ENCODE measurements around the gene KIAA2012. TPM values are rescaled to one million over a fixed set of nuclear protein-coding genes. Genes with fewer than 3 reads are reported as not detected.

The KIAA2012 gene
- total RNA-seq, 1 donor from 2014 or later, result 0.11 TPM

DNA sequence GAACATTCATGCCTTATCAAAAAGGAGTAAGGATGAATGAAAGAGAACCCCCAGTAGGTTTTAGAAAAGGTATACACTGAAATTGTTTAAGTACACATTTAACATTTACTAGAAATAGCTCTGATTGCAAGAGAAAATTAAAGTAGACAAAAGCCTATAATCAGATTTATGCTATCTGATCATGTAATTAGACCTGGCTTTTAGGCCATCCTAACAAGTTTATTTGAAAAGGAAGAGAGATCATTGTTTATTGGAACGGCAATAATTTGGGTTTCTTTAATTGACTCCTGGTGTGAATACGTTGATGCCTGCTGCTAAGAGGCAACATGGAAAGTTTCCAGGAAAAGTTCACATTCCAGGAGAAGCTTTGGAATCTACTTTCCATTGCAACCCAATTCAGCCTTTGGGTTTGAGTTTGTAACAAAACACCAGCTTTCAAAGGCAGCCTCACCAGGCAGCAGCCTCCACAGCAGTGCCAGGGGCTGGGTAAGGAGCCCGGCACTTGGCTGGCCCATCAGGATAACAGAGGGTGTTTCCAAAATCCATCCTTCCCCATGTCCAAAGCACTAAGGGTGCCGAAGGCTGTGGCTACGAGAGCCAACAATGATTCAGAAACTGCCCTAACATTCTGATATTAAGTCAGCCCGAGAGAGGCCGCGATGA is 21.4 kb upstream of the KIAA2012 start:
- no peaks in the 10 kb centered on the region for H3K4me1 ChIP-seq
- no peaks in the 10 kb centered on the region for H3K36me3 ChIP-seq
- no peak for DNase-seq (ENCODE audit: low spot score in 2 of 2)
- H3K4me3 ChIP-seq, result peak overlapping the region in 1 of 2 donors; percentile 39
- H3K27ac ChIP-seq, result peak overlapping the region; percentile 28 to 59
- no peaks in the 10 kb centered on the region for H3K27me3 ChIP-seq
- intact Hi-C loops (cut with DNase I), result no loop called here
- TF ChIP-seq, protein P1, sequence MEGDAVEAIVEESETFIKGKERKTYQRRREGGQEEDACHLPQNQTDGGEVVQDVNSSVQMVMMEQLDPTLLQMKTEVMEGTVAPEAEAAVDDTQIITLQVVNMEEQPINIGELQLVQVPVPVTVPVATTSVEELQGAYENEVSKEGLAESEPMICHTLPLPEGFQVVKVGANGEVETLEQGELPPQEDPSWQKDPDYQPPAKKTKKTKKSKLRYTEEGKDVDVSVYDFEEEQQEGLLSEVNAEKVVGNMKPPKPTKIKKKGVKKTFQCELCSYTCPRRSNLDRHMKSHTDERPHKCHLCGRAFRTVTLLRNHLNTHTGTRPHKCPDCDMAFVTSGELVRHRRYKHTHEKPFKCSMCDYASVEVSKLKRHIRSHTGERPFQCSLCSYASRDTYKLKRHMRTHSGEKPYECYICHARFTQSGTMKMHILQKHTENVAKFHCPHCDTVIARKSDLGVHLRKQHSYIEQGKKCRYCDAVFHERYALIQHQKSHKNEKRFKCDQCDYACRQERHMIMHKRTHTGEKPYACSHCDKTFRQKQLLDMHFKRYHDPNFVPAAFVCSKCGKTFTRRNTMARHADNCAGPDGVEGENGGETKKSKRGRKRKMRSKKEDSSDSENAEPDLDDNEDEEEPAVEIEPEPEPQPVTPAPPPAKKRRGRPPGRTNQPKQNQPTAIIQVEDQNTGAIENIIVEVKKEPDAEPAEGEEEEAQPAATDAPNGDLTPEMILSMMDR (IDR thresholded peaks at IDR 0.05), result no peak
- no peaks in the 10 kb centered on the region for H3K9me3 ChIP-seq

DNA sequence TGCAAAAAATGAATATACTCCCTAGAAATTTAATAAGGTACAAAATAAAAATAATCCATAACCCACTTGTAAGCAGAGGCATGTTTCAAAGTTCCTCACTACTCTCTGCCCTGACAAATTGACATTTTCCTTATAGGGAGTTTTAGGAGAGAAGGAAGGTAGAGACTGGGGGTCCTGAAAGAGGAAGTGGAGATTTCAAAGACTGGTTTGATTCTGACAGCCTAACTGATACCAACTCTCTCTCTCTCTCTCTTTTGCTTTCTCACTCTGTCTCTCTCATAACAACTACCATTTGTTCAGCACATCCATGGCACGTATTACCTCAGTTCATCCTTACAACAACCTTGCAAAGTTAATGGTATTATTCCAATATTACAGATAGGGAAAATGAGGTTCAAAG is 20.8 kb upstream of the KIAA2012 start:
- no peaks in the 10 kb centered on the region for H3K36me3 ChIP-seq
- TF ChIP-seq, protein P1 (IDR thresholded peaks at IDR 0.05), result no peak
- no peaks in the 10 kb centered on the region for H3K9me3 ChIP-seq
- intact Hi-C loops (cut with DNase I), result no loop called here
- peak overlapping the region in 1 of 2 donors; percentile 39 for H3K4me3 ChIP-seq
- H3K27ac ChIP-seq, result peak overlapping the region; percentile 28 to 59
- H3K27me3 ChIP-seq, result no peaks in the 10 kb centered on the region
- no peak for DNase-seq (ENCODE audit: low spot score in 2 of 2)
- no peaks in the 10 kb centered on the region for H3K4me1 ChIP-seq

GRCh38 chr2:202054679-202055078 is 18.4 kb upstream of the KIAA2012 start:
- Histone ChIP-seq H3K27me3 (no peaks in the 10 kb centered on the region), H3K27ac (no peak overlapping the region), H3K36me3 (no peaks in the 10 kb centered on the region), H3K9me3 (no peaks in the 10 kb centered on the region), H3K4me1 (no peaks in the 10 kb centered on the region), H3K4me3 (no peak overlapping the region)
- intact Hi-C loops (cut with DNase I), result no loop called here
- no peak for DNase-seq (ENCODE audit: low spot score in 2 of 2)
- TF ChIP-seq, protein P1 (IDR thresholded peaks at IDR 0.05), result no peak

GRCh38 chr2:202056611-202057010 is 16.4 kb upstream of the KIAA2012 start:
- Histone ChIP-seq H3K9me3 (no peaks in the 10 kb centered on the region), H3K4me3 (no peak overlapping the region), H3K27ac (no peak overlapping the region), H3K4me1 (no peaks in the 10 kb centered on the region), H3K36me3 (no peaks in the 10 kb centered on the region), H3K27me3 (no peaks in the 10 kb centered on the region)
- DNase-seq (ENCODE audit: low spot score in 2 of 2), result no peak
- TF ChIP-seq, protein P1 (IDR thresholded peaks at IDR 0.05), result no peak
- intact Hi-C loops (cut with DNase I), result no loop called here

GRCh38 chr2:202060218-202060617 is 12.8 kb upstream of the KIAA2012 start:
- Histone ChIP-seq H3K36me3 (no peaks in the 10 kb centered on the region), H3K9me3 (no peaks in the 10 kb centered on the region), H3K27me3 (no peaks in the 10 kb centered on the region), H3K27ac (no peak overlapping the region), H3K4me3 (no peak overlapping the region), H3K4me1 (peaks cover 0 to 9% of the 10 kb centered on the region in 2 donors)
- intact Hi-C loops (cut with DNase I), result no loop called here
- no peak for DNase-seq (ENCODE audit: low spot score in 2 of 2)
- TF ChIP-seq, protein P1 (IDR thresholded peaks at IDR 0.05), result peak in 1 of 3 experiments; percentile 14
